GM18870 (cell line): ENCODE measurements around the gene ATP5PD.
A peak's percentile ranks its signal among the peaks of the same experiment; 100 is the strongest.
"Not testable (repeated sequence)": the region's sequence is repeated elsewhere in the genome, so short reads cannot be mapped to it uniquely, and the experiment has no call there.

ENCODE experiments used
- ATAC-seq: cut with Tn5 transposase; IDR thresholded peaks from one replicate; pipeline ENCODE4 v1.9.1; 2021; ENCODE audit warnings: moderate library complexity; ENCODE audit not compliant: unreplicated experiment

The ATP5PD gene

GRCh38 chr17:75059369-75060345, 12.9 kb upstream of the ATP5PD start:
- ATAC-seq, result no peak

GRCh38 chr17:75051941-75052340, 5.2 kb upstream of the ATP5PD start:
- ATAC-seq, result no peak

- no peak for ATAC-seq
Observed at GRCh38 chr17:75049706-75050105, 2.9 kb upstream of the ATP5PD start.

- ATAC-seq, result no peak
Observed at GRCh38 chr17:75049057-75049456, 2.3 kb upstream of the ATP5PD start.

- ATAC-seq, result no peak
Observed at GRCh38 chr17:75048249-75048878, 1.6 kb upstream of the ATP5PD start.

- ATAC-seq, result no peak
Observed at GRCh38 chr17:75047398-75048098, 779 bp upstream of the ATP5PD start.

GRCh38 chr17:75045946-75046406, 793 bp downstream of the ATP5PD start:
- ATAC-seq, result not testable (repeated sequence)

- ATAC-seq, result no peak
Observed at GRCh38 chr17:75044716-75045115, 2.1 kb downstream of the ATP5PD start.

- ATAC-seq, result not testable (repeated sequence)
Observed at GRCh38 chr17:75043789-75044188, 3.0 kb downstream of the ATP5PD start.

- no peak for ATAC-seq
Observed at GRCh38 chr17:75041656-75042280, 5.0 kb downstream of the ATP5PD start.

- no peak for ATAC-seq
Observed at GRCh38 chr17:75039238-75039637, 7.5 kb downstream of the ATP5PD start.

- ATAC-seq, result no peak
Observed at GRCh38 chr17:75036643-75037268, 10.0 kb downstream of the ATP5PD start.

GRCh38 chr17:75034236-75034908, 12.4 kb downstream of the ATP5PD start:
- ATAC-seq, result peak; percentile 26

GRCh38 chr17:75033346-75034235, 13.2 kb downstream of the ATP5PD start:
- peak; percentile 45 for ATAC-seq

GRCh38 chr17:75032720-75033280, 14.0 kb downstream of the ATP5PD start:
- ATAC-seq, result no peak

GRCh38 chr17:75031972-75032719, 14.6 kb downstream of the ATP5PD start:
- ATAC-seq, result no peak

GRCh38 chr17:75030161-75030560, 16.6 kb downstream of the ATP5PD start:
- no peak for ATAC-seq

GRCh38 chr17:75026650-75027049, 20.1 kb downstream of the ATP5PD start:
- ATAC-seq, result not testable (repeated sequence)
